ENCODE data around the gene DDIAS.

The DDIAS gene

DNA sequence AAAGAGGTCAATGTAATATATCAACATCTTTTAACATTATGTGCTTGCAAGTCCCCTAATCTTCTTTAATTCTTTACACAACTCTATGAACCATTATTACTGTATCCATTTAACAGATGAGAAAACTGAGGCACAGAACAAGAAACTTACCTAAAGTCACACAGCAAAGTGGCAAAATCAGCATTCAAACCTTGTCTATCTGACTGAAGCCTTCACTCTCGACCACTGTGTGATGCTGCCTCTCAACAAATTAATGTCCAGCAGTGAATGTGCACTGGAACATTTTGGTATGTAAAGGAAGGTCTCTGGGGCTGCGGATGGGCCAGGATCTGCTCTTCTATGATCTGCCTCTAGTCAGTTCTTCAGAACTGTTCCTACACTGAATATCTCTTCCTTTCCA lies 43.4 kb upstream of the DDIAS start:
- no peak for TF ChIP-seq LEF1 (IDR thresholded peaks at IDR 0.05; ENCODE audit: borderline replicate concordance)
- TF ChIP-seq CTBP1 (IDR thresholded peaks at IDR 0.05; ENCODE audit: borderline replicate concordance), result no peak
- TF ChIP-seq FOXA1 (IDR thresholded peaks at IDR 0.05), result no peak
- no peak for TF ChIP-seq FOXK2 (IDR thresholded peaks at IDR 0.05)
- TF ChIP-seq, protein P1, sequence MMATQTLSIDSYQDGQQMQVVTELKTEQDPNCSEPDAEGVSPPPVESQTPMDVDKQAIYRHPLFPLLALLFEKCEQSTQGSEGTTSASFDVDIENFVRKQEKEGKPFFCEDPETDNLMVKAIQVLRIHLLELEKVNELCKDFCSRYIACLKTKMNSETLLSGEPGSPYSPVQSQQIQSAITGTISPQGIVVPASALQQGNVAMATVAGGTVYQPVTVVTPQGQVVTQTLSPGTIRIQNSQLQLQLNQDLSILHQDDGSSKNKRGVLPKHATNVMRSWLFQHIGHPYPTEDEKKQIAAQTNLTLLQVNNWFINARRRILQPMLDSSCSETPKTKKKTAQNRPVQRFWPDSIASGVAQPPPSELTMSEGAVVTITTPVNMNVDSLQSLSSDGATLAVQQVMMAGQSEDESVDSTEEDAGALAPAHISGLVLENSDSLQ (IDR thresholded peaks at IDR 0.05), result no peak
- TF ChIP-seq ZNF384 (IDR thresholded peaks at IDR 0.05), result no peak
- no peak for TF ChIP-seq ELF4 (IDR thresholded peaks at IDR 0.05)
- no peak for TF ChIP-seq TARDBP (IDR thresholded peaks at IDR 0.05)
- TF ChIP-seq SP1 (IDR thresholded peaks at IDR 0.05), result no peak
- TF ChIP-seq SUZ12 (IDR thresholded peaks at IDR 0.05), result no peak
- TF ChIP-seq BHLHE40 (IDR thresholded peaks at IDR 0.05; ENCODE audit: borderline replicate concordance), result no peak
- no peak for TF ChIP-seq FOXM1 (IDR thresholded peaks at IDR 0.05; ENCODE audit: borderline replicate concordance)
- TF ChIP-seq NFRKB (IDR thresholded peaks at IDR 0.05), result no peak
- TF ChIP-seq HDGF (IDR thresholded peaks at IDR 0.05; ENCODE audit: borderline replicate concordance), result no peak
- no peak for TF ChIP-seq L3MBTL2 (conservative IDR thresholded peaks at IDR 0.05)
- TF ChIP-seq ARNT (IDR thresholded peaks at IDR 0.05), result no peak
- POLR2A ChIA-PET, result no interaction called here
- CTCF ChIA-PET, result no interaction called here
- no peak for DNase-seq (ENCODE audit: extremely low spot score)

DNA sequence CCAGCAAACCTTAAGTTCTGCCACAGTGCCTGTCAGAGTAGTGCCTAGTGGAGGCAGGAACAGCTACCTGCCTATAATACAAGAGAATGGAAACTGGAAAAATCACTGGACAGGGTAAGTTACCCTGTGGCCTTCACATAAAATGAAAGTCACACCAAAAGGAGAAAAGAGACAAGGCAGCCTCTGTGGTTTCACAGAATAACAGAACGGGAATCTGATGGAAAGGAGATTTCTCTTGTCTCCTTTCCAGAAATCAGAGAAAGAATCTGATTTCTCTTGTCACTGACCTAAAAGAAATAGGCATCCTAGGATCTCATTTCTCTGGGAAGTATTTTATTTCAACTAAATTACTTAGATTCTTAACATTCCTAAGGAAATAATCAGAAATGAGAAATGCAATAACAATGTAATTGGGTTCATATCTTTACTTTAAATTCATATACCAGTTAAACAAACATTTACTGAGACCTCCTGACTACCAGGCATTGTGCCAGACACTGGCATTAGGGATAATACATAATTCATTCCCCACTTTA lies 42.9 kb upstream of the DDIAS start:
- TF ChIP-seq HDGF (IDR thresholded peaks at IDR 0.05; ENCODE audit: borderline replicate concordance) (no peak), ARNT (IDR thresholded peaks at IDR 0.05) (no peak), ELF4 (IDR thresholded peaks at IDR 0.05) (no peak), BHLHE40 (IDR thresholded peaks at IDR 0.05; ENCODE audit: borderline replicate concordance) (no peak), FOXK2 (IDR thresholded peaks at IDR 0.05) (no peak)
- no peak for DNase-seq (ENCODE audit: extremely low spot score)
- CTCF ChIA-PET, result no interaction called here
- POLR2A ChIA-PET, result no interaction called here

DNA sequence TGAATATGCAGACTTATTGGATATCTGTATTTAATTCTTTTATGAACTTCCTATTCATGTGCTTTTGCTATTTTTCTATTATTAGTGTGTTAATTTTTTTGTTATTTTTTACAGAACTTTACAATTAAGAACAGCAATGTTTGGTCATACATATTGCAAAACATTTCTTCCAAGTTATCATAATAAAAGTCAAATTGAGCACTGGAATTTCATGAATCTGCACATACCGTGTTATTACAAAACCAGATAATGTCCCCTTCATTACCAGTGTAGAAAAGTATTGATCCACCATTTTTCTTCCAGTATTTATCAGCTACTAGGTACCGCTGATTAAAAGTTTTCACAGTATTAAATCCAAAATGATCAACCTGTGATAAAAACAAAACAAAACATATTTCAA lies 41.8 kb upstream of the DDIAS start:
- CTCF ChIA-PET, result no interaction called here
- DNase-seq (ENCODE audit: extremely low spot score), result no peak
- POLR2A ChIA-PET, result no interaction called here
- TF ChIP-seq ELF4 (IDR thresholded peaks at IDR 0.05) (no peak), SP1 (IDR thresholded peaks at IDR 0.05) (no peak), FOXA1 (IDR thresholded peaks at IDR 0.05) (no peak), ZNF384 (IDR thresholded peaks at IDR 0.05) (no peak), FOXK2 (IDR thresholded peaks at IDR 0.05) (no peak), L3MBTL2 (conservative IDR thresholded peaks at IDR 0.05) (no peak), BHLHE40 (IDR thresholded peaks at IDR 0.05; ENCODE audit: borderline replicate concordance) (no peak), ARNT (IDR thresholded peaks at IDR 0.05) (no peak), CTBP1 (IDR thresholded peaks at IDR 0.05; ENCODE audit: borderline replicate concordance) (no peak), TARDBP (IDR thresholded peaks at IDR 0.05) (no peak)

DNA sequence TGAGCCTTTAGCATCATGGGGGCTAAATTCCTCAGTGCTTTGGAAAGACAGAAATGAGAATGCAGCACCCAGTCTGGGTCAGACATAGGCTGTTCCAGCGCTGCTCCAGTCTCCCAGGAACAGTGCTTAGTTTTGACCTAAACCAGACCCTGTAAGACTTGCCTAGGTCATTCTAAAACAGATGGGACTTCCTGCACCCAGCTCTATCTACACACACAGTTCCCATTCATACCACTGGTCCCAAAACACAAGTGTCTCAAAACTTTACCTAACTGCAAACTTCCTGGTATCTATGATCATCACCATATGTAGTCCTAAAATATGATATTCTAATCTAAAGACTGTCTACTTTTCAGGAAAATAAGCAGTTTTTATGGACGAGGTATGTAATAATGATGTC lies 39.2 kb upstream of the DDIAS start:
- ChIA-PET POLR2A (no interaction called here), CTCF (no interaction called here)
- no peak for DNase-seq (ENCODE audit: extremely low spot score)
- TF ChIP-seq ARNT (IDR thresholded peaks at IDR 0.05), result no peak
- TF ChIP-seq, protein P1 (IDR thresholded peaks at IDR 0.05), result no peak

DNA sequence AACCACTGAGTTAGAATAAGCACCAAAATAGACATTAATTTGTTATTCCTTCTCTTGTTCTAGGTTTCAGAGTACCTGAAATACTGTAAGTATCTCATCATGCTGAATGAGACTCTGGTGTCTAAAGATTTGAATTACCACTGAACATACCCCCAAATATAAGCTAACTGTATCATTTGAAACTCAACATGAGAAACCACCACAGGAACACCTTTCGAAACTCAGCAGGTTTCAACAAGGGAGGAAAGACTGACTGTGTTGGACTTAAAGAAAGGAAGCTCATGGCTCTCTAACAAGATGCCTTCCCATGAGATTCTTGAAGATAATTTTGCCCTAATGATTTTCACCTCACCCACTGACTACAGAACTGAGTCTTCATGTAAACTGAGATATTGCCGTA lies 38.3 kb upstream of the DDIAS start:
- DNase-seq (ENCODE audit: extremely low spot score), result no peak
- ChIA-PET POLR2A (no interaction called here), CTCF (no interaction called here)
- TF ChIP-seq HDGF (IDR thresholded peaks at IDR 0.05; ENCODE audit: borderline replicate concordance), result no peak
- no peak for TF ChIP-seq FOXK2 (IDR thresholded peaks at IDR 0.05)
- TF ChIP-seq TARDBP (IDR thresholded peaks at IDR 0.05), result no peak
- TF ChIP-seq, protein P1 (IDR thresholded peaks at IDR 0.05), result no peak
- no peak for TF ChIP-seq ZNF384 (IDR thresholded peaks at IDR 0.05)
- no peak for TF ChIP-seq FOXM1 (IDR thresholded peaks at IDR 0.05; ENCODE audit: borderline replicate concordance)
- no peak for TF ChIP-seq BHLHE40 (IDR thresholded peaks at IDR 0.05; ENCODE audit: borderline replicate concordance)
- TF ChIP-seq ARNT (IDR thresholded peaks at IDR 0.05), result no peak
- no peak for TF ChIP-seq CTBP1 (IDR thresholded peaks at IDR 0.05; ENCODE audit: borderline replicate concordance)
- TF ChIP-seq FOXA1 (IDR thresholded peaks at IDR 0.05), result no peak
- TF ChIP-seq ELF4 (IDR thresholded peaks at IDR 0.05), result no peak
- TF ChIP-seq L3MBTL2 (conservative IDR thresholded peaks at IDR 0.05), result no peak
- TF ChIP-seq NFRKB (IDR thresholded peaks at IDR 0.05), result no peak
- no peak for TF ChIP-seq LEF1 (IDR thresholded peaks at IDR 0.05; ENCODE audit: borderline replicate concordance)
- no peak for TF ChIP-seq SUZ12 (IDR thresholded peaks at IDR 0.05)
- TF ChIP-seq SP1 (IDR thresholded peaks at IDR 0.05), result no peak

DNA sequence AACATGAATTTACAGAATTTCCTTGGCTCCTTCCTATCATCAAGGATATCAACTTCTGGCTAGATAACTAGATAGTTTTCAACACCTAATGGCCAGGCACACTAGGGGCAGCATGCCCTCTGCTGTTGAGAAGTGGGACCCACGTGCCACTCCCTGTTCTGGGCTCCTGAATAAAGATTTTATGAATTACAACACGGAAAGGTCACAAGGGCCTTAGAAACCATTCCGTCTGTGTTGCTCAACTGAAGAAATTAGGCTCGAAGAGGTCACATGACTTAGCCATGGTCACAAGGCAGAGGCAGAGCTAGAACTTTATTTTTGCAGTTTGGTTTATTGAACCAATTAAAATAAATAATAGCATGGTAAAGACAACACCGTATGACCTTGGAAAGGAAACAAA lies 37.3 kb upstream of the DDIAS start:
- TF ChIP-seq L3MBTL2 (conservative IDR thresholded peaks at IDR 0.05) (0 out of 2 replicates have a peak, but pooled peaks have one; percentile 22), FOXK2 (IDR thresholded peaks at IDR 0.05) (no peak), ELF4 (IDR thresholded peaks at IDR 0.05) (no peak), HDGF (IDR thresholded peaks at IDR 0.05; ENCODE audit: borderline replicate concordance) (no peak), NFRKB (IDR thresholded peaks at IDR 0.05) (no peak)
- TF ChIP-seq, protein P1 (IDR thresholded peaks at IDR 0.05), result no peak
- POLR2A ChIA-PET, result interaction anchor here (1.4 kb wide), 1 partner anchor 38 kb away, joined by 4 read pairs; the partner anchor contains the start of gene DDIAS
- CTCF ChIA-PET, result interaction anchor here (1.7 kb wide), 1 partner anchor 147 kb away, joined by 6 read pairs; no protein-coding TSS in a partner anchor
- DNase-seq (ENCODE audit: extremely low spot score), result peak; percentile 36
